Uterus (tissue), 4 donors: ENCODE results near the gene UAP1. TPM values are rescaled to one million over a fixed set of nuclear protein-coding genes. Genes with fewer than 3 reads are reported as not detected.

ENCODE experiments used
- DNase-seq, 2 donors: peaks; one replicate each; pipeline ENCODE4 v3.0.0-alpha.2; 2019 to 2020
- H3K27ac ChIP-seq, 2 donors: fragments of 200-600 bp; sonication (generic); 1 replicate in 1 of 2; 2 replicates in 1 of 2; pipeline ENCODE4 v1.5.1; 2016 to 2018
- H3K27me3 ChIP-seq, 2 donors: fragments of 200-600 bp; sonication (generic); one replicate each; pipeline ENCODE4 v1.5.1; 2018 to 2019; ENCODE audit warnings: control low read depth in 1 of 2
- H3K36me3 ChIP-seq, 2 donors: fragments of 200-600 bp; sonication (generic); one replicate each; pipeline ENCODE4 v1.5.1; 2019; ENCODE audit warnings: control low read depth in 1 of 2
- H3K4me1 ChIP-seq, 2 donors: fragments of 200-600 bp; sonication (generic); one replicate each; pipeline ENCODE4 v1.5.1; 2018 to 2019; ENCODE audit warnings: control low read depth in 1 of 2
- H3K4me3 ChIP-seq, 2 donors: fragments of 200-600 bp; sonication (generic); 1 replicate in 1 of 2; 2 replicates in 1 of 2; pipeline ENCODE4 v1.5.1; 2018 to 2019; ENCODE audit warnings: mild to moderate bottlenecking in 1 of 2
- H3K9me3 ChIP-seq, 2 donors: fragments of 200-600 bp; sonication (generic); one replicate each; pipeline ENCODE4 v1.5.1; 2019; ENCODE audit warnings: control low read depth in 1 of 2
- CTCF ChIP-seq, 4 experiments: fragments of 200-600 bp in 2 of 4; fragments of 450-650 bp in 2 of 4; sonication (generic) in 2 of 4; IDR thresholded peaks; one replicate each; pipeline ENCODE4 v1.5.1; 2016 to 2019; ENCODE audit warnings: antibody characterized with exemption in 4 of 4, mild to moderate bottlenecking in 2 of 4, moderate library complexity in 1 of 4
- POLR2A ChIP-seq, 2 donors: fragments of 450-650 bp; IDR thresholded peaks; one replicate each; pipeline ENCODE4 v1.6.1; 2016; ENCODE audit warnings: antibody characterized with exemption in 2 of 2, mild to moderate bottlenecking in 1 of 2, moderate library complexity in 1 of 2
- intact Hi-C: fragments of 100-400 bp; cut with DNase I; formaldehyde crosslinking; loops from one replicate; pipeline ENCODE4 v1.15.1; 2023; ENCODE audit warnings: low total_unique reads
- total RNA-seq, 4 donors: library from RNA; depleted of rRNA in 3 of 4; stranded (reverse); fragments of >200 nt in 3 of 4; gene quantifications; one replicate each; pipeline versions ENCODE4 v1.1.0 to v1.2.4, GENCODE V29; 2014 to 2023
- donor health status: DM: yes; HTN: yes; CAD: no.

UAP1 gene
- total RNA-seq, 4 donors from 2014 or later, result 17.7 to 66.5 (median 55.0) TPM

- Histone ChIP-seq H3K36me3 (no peaks in the 10 kb centered on the region), H3K4me1 (no peaks in the 10 kb centered on the region), H3K4me3 (no peak overlapping the region), H3K27ac (no peak overlapping the region), H3K27me3 (no peaks in the 10 kb centered on the region), H3K9me3 (no peaks in the 10 kb centered on the region)
- DNase-seq, result no peak
- intact Hi-C loops, result no loop called here
- TF ChIP-seq POLR2A (IDR thresholded peaks at IDR 0.05) (no peak), CTCF (IDR thresholded peaks at IDR 0.05) (no peak)
Measured at GRCh38 chr1:162543228-162543627, 18.3 kb upstream of the UAP1 start.

GRCh38 chr1:162548170-162548569 is 13.4 kb upstream of the UAP1 start:
- no peaks in the 10 kb centered on the region for H3K4me1 ChIP-seq
- no peaks in the 10 kb centered on the region for H3K9me3 ChIP-seq
- no peaks in the 10 kb centered on the region for H3K36me3 ChIP-seq
- no peak overlapping the region for H3K4me3 ChIP-seq
- TF ChIP-seq POLR2A (IDR thresholded peaks at IDR 0.05) (no peak), CTCF (IDR thresholded peaks at IDR 0.05) (no peak)
- no peaks in the 10 kb centered on the region for H3K27me3 ChIP-seq
- intact Hi-C loops, result no loop called here
- DNase-seq, result peak; percentile 62 to 65
- peak overlapping the region; percentile 55 to 74 for H3K27ac ChIP-seq

GRCh38 chr1:162549001-162549400 is 12.5 kb upstream of the UAP1 start:
- no peak for DNase-seq
- H3K27me3 ChIP-seq, result no peaks in the 10 kb centered on the region
- no peaks in the 10 kb centered on the region for H3K4me1 ChIP-seq
- H3K36me3 ChIP-seq, result no peaks in the 10 kb centered on the region
- intact Hi-C loops, result no loop called here
- peak overlapping the region; percentile 55 to 74 for H3K27ac ChIP-seq
- TF ChIP-seq CTCF (IDR thresholded peaks at IDR 0.05) (no peak), POLR2A (IDR thresholded peaks at IDR 0.05) (no peak)
- no peak overlapping the region for H3K4me3 ChIP-seq
- H3K9me3 ChIP-seq, result no peaks in the 10 kb centered on the region

GRCh38 chr1:162550925-162551324 is 10.6 kb upstream of the UAP1 start:
- intact Hi-C loops, result loop anchor here (10.0 kb wide), 1 partner anchor 56 kb away; the partner anchor contains the start of gene UHMK1
- Histone ChIP-seq H3K36me3 (no peaks in the 10 kb centered on the region), H3K9me3 (no peaks in the 10 kb centered on the region), H3K4me3 (no peak overlapping the region), H3K27me3 (no peaks in the 10 kb centered on the region), H3K4me1 (no peaks in the 10 kb centered on the region), H3K27ac (no peak overlapping the region)
- TF ChIP-seq POLR2A (IDR thresholded peaks at IDR 0.05), result no peak
- no peak for TF ChIP-seq CTCF (IDR thresholded peaks at IDR 0.05)
- no peak for DNase-seq

GRCh38 chr1:162551969-162552683 is 9.4 kb upstream of the UAP1 start:
- H3K9me3 ChIP-seq, result no peaks in the 10 kb centered on the region
- H3K4me1 ChIP-seq, result no peaks in the 10 kb centered on the region
- H3K27ac ChIP-seq, result peak overlapping the region; percentile 47 to 70
- H3K27me3 ChIP-seq, result no peaks in the 10 kb centered on the region
- TF ChIP-seq CTCF (IDR thresholded peaks at IDR 0.05) (no peak), POLR2A (IDR thresholded peaks at IDR 0.05) (no peak)
- no peak overlapping the region for H3K4me3 ChIP-seq
- intact Hi-C loops, result loop anchor here (10.0 kb wide), 1 partner anchor 57 kb away; the partner anchor contains the start of gene UHMK1
- peak in 1 of 2 donors; percentile 39 for DNase-seq
- no peaks in the 10 kb centered on the region for H3K36me3 ChIP-seq
